GM23338 (cell line): ENCODE data around the gene INPP4B. TPM values are rescaled to one million over a fixed set of nuclear protein-coding genes. Genes with fewer than 3 reads are reported as not detected.

Source experiments
- ATAC-seq: fragments of 200-7000 bp; cut with Tn5 transposase; 3 replicates; pipeline ENCODE4 v1.9.1; 2020
- DNase-seq: peaks from one replicate; pipeline ENCODE4 v3.0.0-alpha.2; 2015; ENCODE audit warnings: low spot score
- H2AFZ ChIP-seq: fragments of 200-600 bp; sonication (generic); 2 replicates; pipeline ENCODE4 v1.8.0; 2016; ENCODE audit warnings: antibody characterized with exemption, mild to moderate bottlenecking, moderate library complexity
- H3F3A ChIP-seq: fragments of 200-600 bp; sonication (generic); replicated peaks from 2 replicates; pipeline ENCODE4 v1.8.0; 2017; ENCODE audit warnings: antibody characterized with exemption, mixed run types, low read depth
- H3K27ac ChIP-seq: fragments of 200-600 bp; sonication (generic); 2 replicates; pipeline ENCODE4 v1.6.1; 2016; ENCODE audit warnings: low read depth
- H3K27me3 ChIP-seq: fragments of 200-600 bp; sonication (generic); 2 replicates; pipeline ENCODE4 v1.8.0; 2016; ENCODE audit warnings: mild to moderate bottlenecking, mixed run types, moderate library complexity; ENCODE audit not compliant: insufficient read depth
- H3K36me3 ChIP-seq: fragments of 200-600 bp; sonication (generic); 2 replicates; pipeline ENCODE4 v1.8.0; 2016; ENCODE audit warnings: mild to moderate bottlenecking; ENCODE audit not compliant: insufficient read depth
- H3K4me1 ChIP-seq: fragments of 200-600 bp; sonication (generic); 2 replicates; pipeline ENCODE4 v1.8.0; 2016; ENCODE audit warnings: mild to moderate bottlenecking, moderate library complexity; ENCODE audit not compliant: insufficient read depth
- H3K4me2 ChIP-seq: fragments of 200-600 bp; sonication (generic); 2 replicates; pipeline ENCODE4 v1.7.1; 2017; ENCODE audit warnings: mixed run types
- H3K4me3 ChIP-seq: fragments of 200-600 bp; sonication (generic); 2 replicates; pipeline ENCODE4 v1.6.1; 2016; ENCODE audit warnings: mixed run types
- H3K79me2 ChIP-seq: fragments of 200-600 bp; sonication (generic); replicated peaks from 2 replicates; pipeline ENCODE4 v1.8.0; 2017; ENCODE audit warnings: mild to moderate bottlenecking; ENCODE audit not compliant: insufficient read depth
- H3K9me2 ChIP-seq: fragments of 200-600 bp; sonication (generic); 2 replicates; pipeline ENCODE4 v1.8.0; 2017; ENCODE audit not compliant: insufficient read depth
- H4K20me1 ChIP-seq: fragments of 200-600 bp; sonication (generic); replicated peaks from 2 replicates; pipeline ENCODE4 v1.8.0; 2017; ENCODE audit warnings: mild to moderate bottlenecking; ENCODE audit not compliant: insufficient read depth
- H3K27ac Mint-ChIP-seq: 2 replicates; pipeline ENCODE4 v1.8.0; 2020; ENCODE audit warnings: inconsistent platforms, mild to moderate bottlenecking, moderate library complexity, mixed read lengths
- H3K27me3 Mint-ChIP-seq: 3 replicates; pipeline ENCODE4 v1.8.0; 2022; ENCODE audit warnings: low read depth, mild to moderate bottlenecking, moderate library complexity, mixed read lengths, inconsistent platforms; ENCODE audit not compliant: insufficient read depth, poor library complexity
- H3K36me3 Mint-ChIP-seq: 3 replicates; pipeline ENCODE4 v1.8.0; 2021; ENCODE audit warnings: low read depth, mild to moderate bottlenecking, inconsistent platforms, moderate library complexity, mixed read lengths
- H3K4me1 Mint-ChIP-seq: 3 replicates; pipeline ENCODE4 v1.8.0; 2020; ENCODE audit warnings: mild to moderate bottlenecking, inconsistent platforms, mixed read lengths
- H3K4me3 Mint-ChIP-seq: 3 replicates; pipeline ENCODE4 v1.8.0; 2021; ENCODE audit warnings: moderate library complexity, mild to moderate bottlenecking, inconsistent platforms, mixed read lengths
- H3K9me3 Mint-ChIP-seq: 3 replicates; pipeline ENCODE4 v1.8.0; 2020; ENCODE audit warnings: moderate library complexity, mild to moderate bottlenecking, inconsistent platforms, mixed read lengths
- CREB1 ChIP-seq: fragments of 250-450 bp; sonication (Bioruptor Pico); IDR thresholded peaks from 2 replicates; pipeline ENCODE4 v1.5.0; 2020; ENCODE audit warnings: low read depth, mild to moderate bottlenecking, moderate library complexity
- ETS1 ChIP-seq: IDR thresholded peaks from 2 replicates; pipeline ENCODE4 v1.6.1; 2016; ENCODE audit warnings: antibody characterized with exemption
- EZH2 ChIP-seq: fragments of 200-600 bp; sonication (generic); IDR thresholded peaks from one replicate; pipeline ENCODE4 v1.8.0; 2017; ENCODE audit warnings: antibody characterized with exemption, mild to moderate bottlenecking, low read depth; ENCODE audit not compliant: unreplicated experiment
- EZH2phosphoT487 ChIP-seq: fragments of 200-600 bp; sonication (generic); IDR thresholded peaks from one replicate; pipeline ENCODE4 v1.8.1; 2018; ENCODE audit warnings: antibody characterized with exemption; ENCODE audit not compliant: unreplicated experiment
- JUNB ChIP-seq: IDR thresholded peaks from one replicate; pipeline ENCODE4 v1.6.1; 2016; ENCODE audit warnings: antibody characterized with exemption; ENCODE audit not compliant: unreplicated experiment
- NANOG ChIP-seq: IDR thresholded peaks from 2 replicates; pipeline ENCODE4 v1.6.1; 2016; ENCODE audit warnings: antibody characterized with exemption, borderline replicate concordance
- POLR2AphosphoS5 ChIP-seq: IDR thresholded peaks from 2 replicates; pipeline ENCODE4 v1.6.1; 2016; ENCODE audit warnings: antibody characterized with exemption, low read depth
- REST ChIP-seq: IDR thresholded peaks from one replicate; pipeline ENCODE4 v1.6.1; 2018; ENCODE audit warnings: antibody characterized with exemption; ENCODE audit not compliant: unreplicated experiment
- STAT1 ChIP-seq: IDR thresholded peaks from one replicate; pipeline ENCODE4 v1.6.1; 2016; ENCODE audit warnings: antibody characterized with exemption; ENCODE audit not compliant: unreplicated experiment
- ZNF114 ChIP-seq: fragments of 250-450 bp; sonication (Bioruptor Pico); IDR thresholded peaks from 2 replicates; pipeline ENCODE4 v1.5.0; 2020; ENCODE audit warnings: mild to moderate bottlenecking, moderate library complexity
- ZNF331 ChIP-seq: fragments of 250-450 bp; sonication (Bioruptor Pico); IDR thresholded peaks from 2 replicates; pipeline ENCODE4 v1.5.0; 2020; ENCODE audit warnings: low read depth, mild to moderate bottlenecking, moderate library complexity
- polyA plus RNA-seq: library from polyadenylated mRNA; unstranded; fragments of >200 nt; fragmentation: Nextera tagmentation; extraction: Ambion mirVana; gene quantifications from 2 replicates; pipeline ENCODE4 v1.2.1, GENCODE V29; 2016
- total RNA-seq: library from RNA; depleted of rRNA; stranded (reverse); fragments of >200 nt; shearing (Covaris generic); gene quantifications from 2 replicates; pipeline ENCODE4 v1.2.3, GENCODE V29; 2014
- TF ChIP-seq, protein P1 (sequence below): fragments of 250-450 bp; sonication (Bioruptor Pico); IDR thresholded peaks from 2 replicates; pipeline ENCODE4 v1.5.0; 2020; ENCODE audit warnings: mild to moderate bottlenecking, moderate library complexity
- TF ChIP-seq, protein P2 (sequence below), 2 experiments: fragments of 200-600 bp in 1 of 2; sonication (generic) in 1 of 2; conservative IDR thresholded peaks; 2 replicates each; pipeline versions ENCODE4 v1.5.1 to v1.6.1; 2016 to 2017; ENCODE audit warnings: antibody characterized with exemption in 2 of 2, low read depth in 2 of 2, mild to moderate bottlenecking in 2 of 2, moderate library complexity in 1 of 2

The INPP4B gene
- total and polyA plus RNA-seq, 2 experiments from 2014 or later, result 0.11 to 0.14 TPM

GRCh38 chr4:142292231-142292630, 553.9 kb downstream of the INPP4B start:
- H3K4me2 ChIP-seq, result no peak overlapping the region
- H3K79me2 ChIP-seq, result no peaks in the 10 kb centered on the region
- no peaks in the 10 kb centered on the region for H4K20me1 ChIP-seq
- no peak overlapping the region for H2AFZ ChIP-seq
- TF ChIP-seq CREB1 (CRISPR knock-in tag) (no peak), EZH2phosphoT487 (no peak), JUNB (no peak), ETS1 (no peak), ZNF114 (CRISPR knock-in tag) (no peak), NANOG (no peak), REST (no peak), ZNF331 (no peak), POLR2AphosphoS5 (no peak), STAT1 (no peak), EZH2 (no peak)
- TF ChIP-seq, protein P1, sequence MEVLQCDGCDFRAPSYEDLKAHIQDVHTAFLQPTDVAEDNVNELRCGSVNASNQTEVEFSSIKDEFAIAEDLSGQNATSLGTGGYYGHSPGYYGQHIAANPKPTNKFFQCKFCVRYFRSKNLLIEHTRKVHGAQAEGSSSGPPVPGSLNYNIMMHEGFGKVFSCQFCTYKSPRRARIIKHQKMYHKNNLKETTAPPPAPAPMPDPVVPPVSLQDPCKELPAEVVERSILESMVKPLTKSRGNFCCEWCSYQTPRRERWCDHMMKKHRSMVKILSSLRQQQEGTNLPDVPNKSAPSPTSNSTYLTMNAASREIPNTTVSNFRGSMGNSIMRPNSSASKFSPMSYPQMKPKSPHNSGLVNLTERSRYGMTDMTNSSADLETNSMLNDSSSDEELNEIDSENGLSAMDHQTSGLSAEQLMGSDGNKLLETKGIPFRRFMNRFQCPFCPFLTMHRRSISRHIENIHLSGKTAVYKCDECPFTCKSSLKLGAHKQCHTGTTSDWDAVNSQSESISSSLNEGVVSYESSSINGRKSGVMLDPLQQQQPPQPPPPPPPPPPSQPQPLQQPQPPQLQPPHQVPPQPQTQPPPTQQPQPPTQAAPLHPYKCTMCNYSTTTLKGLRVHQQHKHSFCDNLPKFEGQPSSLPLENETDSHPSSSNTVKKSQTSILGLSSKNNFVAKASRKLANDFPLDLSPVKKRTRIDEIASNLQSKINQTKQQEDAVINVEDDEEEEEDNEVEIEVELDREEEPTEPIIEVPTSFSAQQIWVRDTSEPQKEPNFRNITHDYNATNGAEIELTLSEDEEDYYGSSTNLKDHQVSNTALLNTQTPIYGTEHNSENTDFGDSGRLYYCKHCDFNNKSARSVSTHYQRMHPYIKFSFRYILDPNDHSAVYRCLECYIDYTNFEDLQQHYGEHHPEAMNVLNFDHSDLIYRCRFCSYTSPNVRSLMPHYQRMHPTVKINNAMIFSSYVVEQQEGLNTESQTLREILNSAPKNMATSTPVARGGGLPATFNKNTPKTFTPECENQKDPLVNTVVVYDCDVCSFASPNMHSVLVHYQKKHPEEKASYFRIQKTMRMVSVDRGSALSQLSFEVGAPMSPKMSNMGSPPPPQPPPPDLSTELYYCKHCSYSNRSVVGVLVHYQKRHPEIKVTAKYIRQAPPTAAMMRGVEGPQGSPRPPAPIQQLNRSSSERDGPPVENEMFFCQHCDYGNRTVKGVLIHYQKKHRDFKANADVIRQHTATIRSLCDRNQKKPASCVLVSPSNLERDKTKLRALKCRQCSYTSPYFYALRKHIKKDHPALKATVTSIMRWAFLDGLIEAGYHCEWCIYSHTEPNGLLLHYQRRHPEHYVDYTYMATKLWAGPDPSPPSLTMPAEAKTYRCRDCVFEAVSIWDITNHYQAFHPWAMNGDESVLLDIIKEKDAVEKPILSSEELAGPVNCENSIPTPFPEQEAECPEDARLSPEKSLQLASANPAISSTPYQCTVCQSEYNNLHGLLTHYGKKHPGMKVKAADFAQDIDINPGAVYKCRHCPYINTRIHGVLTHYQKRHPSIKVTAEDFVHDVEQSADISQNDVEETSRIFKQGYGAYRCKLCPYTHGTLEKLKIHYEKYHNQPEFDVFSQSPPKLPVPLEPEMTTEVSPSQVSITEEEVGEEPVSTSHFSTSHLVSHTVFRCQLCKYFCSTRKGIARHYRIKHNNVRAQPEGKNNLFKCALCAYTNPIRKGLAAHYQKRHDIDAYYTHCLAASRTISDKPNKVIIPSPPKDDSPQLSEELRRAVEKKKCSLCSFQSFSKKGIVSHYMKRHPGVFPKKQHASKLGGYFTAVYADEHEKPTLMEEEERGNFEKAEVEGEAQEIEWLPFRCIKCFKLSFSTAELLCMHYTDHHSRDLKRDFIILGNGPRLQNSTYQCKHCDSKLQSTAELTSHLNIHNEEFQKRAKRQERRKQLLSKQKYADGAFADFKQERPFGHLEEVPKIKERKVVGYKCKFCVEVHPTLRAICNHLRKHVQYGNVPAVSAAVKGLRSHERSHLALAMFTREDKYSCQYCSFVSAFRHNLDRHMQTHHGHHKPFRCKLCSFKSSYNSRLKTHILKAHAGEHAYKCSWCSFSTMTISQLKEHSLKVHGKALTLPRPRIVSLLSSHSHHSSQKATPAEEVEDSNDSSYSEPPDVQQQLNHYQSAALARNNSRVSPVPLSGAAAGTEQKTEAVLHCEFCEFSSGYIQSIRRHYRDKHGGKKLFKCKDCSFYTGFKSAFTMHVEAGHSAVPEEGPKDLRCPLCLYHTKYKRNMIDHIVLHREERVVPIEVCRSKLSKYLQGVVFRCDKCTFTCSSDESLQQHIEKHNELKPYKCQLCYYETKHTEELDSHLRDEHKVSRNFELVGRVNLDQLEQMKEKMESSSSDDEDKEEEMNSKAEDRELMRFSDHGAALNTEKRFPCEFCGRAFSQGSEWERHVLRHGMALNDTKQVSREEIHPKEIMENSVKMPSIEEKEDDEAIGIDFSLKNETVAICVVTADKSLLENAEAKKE, result no peak
- TF ChIP-seq, protein P2, sequence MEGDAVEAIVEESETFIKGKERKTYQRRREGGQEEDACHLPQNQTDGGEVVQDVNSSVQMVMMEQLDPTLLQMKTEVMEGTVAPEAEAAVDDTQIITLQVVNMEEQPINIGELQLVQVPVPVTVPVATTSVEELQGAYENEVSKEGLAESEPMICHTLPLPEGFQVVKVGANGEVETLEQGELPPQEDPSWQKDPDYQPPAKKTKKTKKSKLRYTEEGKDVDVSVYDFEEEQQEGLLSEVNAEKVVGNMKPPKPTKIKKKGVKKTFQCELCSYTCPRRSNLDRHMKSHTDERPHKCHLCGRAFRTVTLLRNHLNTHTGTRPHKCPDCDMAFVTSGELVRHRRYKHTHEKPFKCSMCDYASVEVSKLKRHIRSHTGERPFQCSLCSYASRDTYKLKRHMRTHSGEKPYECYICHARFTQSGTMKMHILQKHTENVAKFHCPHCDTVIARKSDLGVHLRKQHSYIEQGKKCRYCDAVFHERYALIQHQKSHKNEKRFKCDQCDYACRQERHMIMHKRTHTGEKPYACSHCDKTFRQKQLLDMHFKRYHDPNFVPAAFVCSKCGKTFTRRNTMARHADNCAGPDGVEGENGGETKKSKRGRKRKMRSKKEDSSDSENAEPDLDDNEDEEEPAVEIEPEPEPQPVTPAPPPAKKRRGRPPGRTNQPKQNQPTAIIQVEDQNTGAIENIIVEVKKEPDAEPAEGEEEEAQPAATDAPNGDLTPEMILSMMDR (conservative IDR thresholded peaks at IDR 0.05; ENCODE audit: low read depth in 2 of 2), result no peak
- H3K27me3 ChIP-seq, result no peaks in the 10 kb centered on the region
- 0 out of 2 replicates have a peak overlapping the region, but pooled peaks have one; percentile 10 for H3K27ac Mint-ChIP-seq
- H3F3A ChIP-seq, result no peaks in the 10 kb centered on the region
- no peak overlapping the region for H3K4me3 Mint-ChIP-seq
- H3K36me3 Mint-ChIP-seq, result peaks cover 3% of the 10 kb centered on the region; the same call in 2 of the 3 replicates
- DNase-seq (no peak), ATAC-seq (no peak)
- H3K27ac ChIP-seq, result no peak overlapping the region
- H3K4me1 ChIP-seq, result no peaks in the 10 kb centered on the region
- H3K27me3 Mint-ChIP-seq, result no peaks in the 10 kb centered on the region
- no peaks in the 10 kb centered on the region for H3K36me3 ChIP-seq
- peaks cover 3% of the 10 kb centered on the region; the same call in 1 of the 3 replicates for H3K9me3 Mint-ChIP-seq
- H3K9me2 ChIP-seq, result no peaks in the 10 kb centered on the region
- H3K4me1 Mint-ChIP-seq, result peaks cover under 1% of the 10 kb centered on the region; the same call in 2 of the 3 replicates
- H3K4me3 ChIP-seq, result no peak overlapping the region
